Measurements from ENCODE around the gene RAB9A.

RAB9A gene

GRCh38 chrX:13759152-13759718, 70.3 kb downstream of the RAB9A start:
- H3K4me1 ChIP-seq (ENCODE audit: control insufficient read depth, insufficient read depth, low read length), result peaks cover under 1% of the 10 kb centered on the region
- no peaks in the 10 kb centered on the region for H3K9me3 ChIP-seq (ENCODE audit: control insufficient read depth, low read length)
- H3K9ac ChIP-seq (ENCODE audit: low read length), result no peak overlapping the region
- H3K27me3 ChIP-seq (ENCODE audit: control insufficient read depth, insufficient read depth, low read length), result no peaks in the 10 kb centered on the region
- no peaks in the 10 kb centered on the region for H3K36me3 ChIP-seq (ENCODE audit: control insufficient read depth, insufficient read depth, low read length)
- H3K4me3 ChIP-seq (ENCODE audit: low read length), result no peak overlapping the region

Measured in mucosa of stomach (tissue), 1 donor.